NCI-H128 (cell line): Measurements from ENCODE around the gene EDN2.

Source experiments
- DNase-seq: peaks from one replicate; lab custom pipeline; 2025; ENCODE audit not compliant: unreplicated experiment; lab: John Stamatoyannopoulos, UW

EDN2 gene

GRCh38 chr1:41440321-41441085 is 44.0 kb downstream of the EDN2 start:
- no peak for DNase-seq

GRCh38 chr1:41439234-41439633 is 45.2 kb downstream of the EDN2 start:
- no peak for DNase-seq

- no peak for DNase-seq
These were observed 45.8 kb downstream of the EDN2 start for GRCh38 chr1:41438711-41439110.

- no peak for DNase-seq
These were observed 47.5 kb downstream of the EDN2 start for GRCh38 chr1:41437011-41437355.

GRCh38 chr1:41436281-41437010 is 48.0 kb downstream of the EDN2 start:
- DNase-seq: no peak

GRCh38 chr1:41435570-41436178 is 48.8 kb downstream of the EDN2 start:
- no peak for DNase-seq

GRCh38 chr1:41434748-41435449 is 49.6 kb downstream of the EDN2 start:
- DNase-seq: no peak

GRCh38 chr1:41434306-41434705 is 50.2 kb downstream of the EDN2 start:
- DNase-seq: no peak

- no peak for DNase-seq
These were observed 51.0 kb downstream of the EDN2 start for GRCh38 chr1:41433501-41433900.

- DNase-seq: no peak
These were observed 51.8 kb downstream of the EDN2 start for GRCh38 chr1:41432481-41433280.

GRCh38 chr1:41431490-41432350 is 52.8 kb downstream of the EDN2 start:
- no peak for DNase-seq

GRCh38 chr1:41430582-41430981 is 53.9 kb downstream of the EDN2 start:
- no peak for DNase-seq

- DNase-seq: no peak
These were observed 54.4 kb downstream of the EDN2 start for GRCh38 chr1:41430069-41430468.

GRCh38 chr1:41429641-41430035 is 54.8 kb downstream of the EDN2 start:
- no peak for DNase-seq
